ENCODE results near the gene TCF15.

DNA sequence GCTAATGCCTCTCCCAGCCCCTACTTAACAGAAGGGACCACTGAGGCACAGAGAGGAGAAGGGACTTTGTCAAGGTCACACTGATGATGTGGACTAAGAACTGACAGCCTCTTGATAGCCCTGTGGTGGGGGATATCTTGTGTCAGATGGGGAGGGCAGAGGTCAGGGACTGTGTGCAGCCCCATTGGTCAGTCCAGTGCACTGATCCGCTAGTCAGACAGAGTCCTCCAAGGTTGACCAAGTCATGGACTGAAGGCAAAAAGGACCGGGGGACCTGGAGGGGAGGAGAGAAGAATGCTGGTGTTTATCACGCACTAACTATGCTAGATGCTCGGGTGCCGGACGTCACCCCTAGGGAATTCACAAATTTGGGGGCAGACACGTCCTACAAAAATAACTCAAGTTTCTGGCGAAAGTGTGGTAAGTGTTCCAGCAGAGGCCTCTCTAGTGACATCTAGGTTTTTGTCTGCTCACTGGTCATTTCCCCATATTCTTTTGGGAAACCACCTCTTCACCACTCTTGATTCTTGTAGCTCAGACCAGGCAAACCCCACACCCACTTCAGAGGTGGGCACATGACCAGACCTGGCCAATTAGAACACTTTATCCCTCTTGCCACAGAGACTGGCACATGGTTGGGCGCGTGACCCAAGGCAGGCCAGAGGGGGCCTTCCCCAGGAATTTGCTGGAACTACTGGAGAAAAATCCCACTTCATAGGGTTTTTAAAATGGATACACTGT is 21.0 kb downstream of the TCF15 start:
- no peak for TF ChIP-seq SIN3A (IDR thresholded peaks at IDR 0.05; ENCODE audit: borderline replicate concordance, insufficient read depth, low read length)
- TF ChIP-seq TAF1 (IDR thresholded peaks at IDR 0.05; ENCODE audit: borderline replicate concordance, insufficient read depth, low read length), result no peak
- TF ChIP-seq POLR2AphosphoS5 (IDR thresholded peaks at IDR 0.05; ENCODE audit: low read depth, low read length), result no peak
- TF ChIP-seq, protein P1, sequence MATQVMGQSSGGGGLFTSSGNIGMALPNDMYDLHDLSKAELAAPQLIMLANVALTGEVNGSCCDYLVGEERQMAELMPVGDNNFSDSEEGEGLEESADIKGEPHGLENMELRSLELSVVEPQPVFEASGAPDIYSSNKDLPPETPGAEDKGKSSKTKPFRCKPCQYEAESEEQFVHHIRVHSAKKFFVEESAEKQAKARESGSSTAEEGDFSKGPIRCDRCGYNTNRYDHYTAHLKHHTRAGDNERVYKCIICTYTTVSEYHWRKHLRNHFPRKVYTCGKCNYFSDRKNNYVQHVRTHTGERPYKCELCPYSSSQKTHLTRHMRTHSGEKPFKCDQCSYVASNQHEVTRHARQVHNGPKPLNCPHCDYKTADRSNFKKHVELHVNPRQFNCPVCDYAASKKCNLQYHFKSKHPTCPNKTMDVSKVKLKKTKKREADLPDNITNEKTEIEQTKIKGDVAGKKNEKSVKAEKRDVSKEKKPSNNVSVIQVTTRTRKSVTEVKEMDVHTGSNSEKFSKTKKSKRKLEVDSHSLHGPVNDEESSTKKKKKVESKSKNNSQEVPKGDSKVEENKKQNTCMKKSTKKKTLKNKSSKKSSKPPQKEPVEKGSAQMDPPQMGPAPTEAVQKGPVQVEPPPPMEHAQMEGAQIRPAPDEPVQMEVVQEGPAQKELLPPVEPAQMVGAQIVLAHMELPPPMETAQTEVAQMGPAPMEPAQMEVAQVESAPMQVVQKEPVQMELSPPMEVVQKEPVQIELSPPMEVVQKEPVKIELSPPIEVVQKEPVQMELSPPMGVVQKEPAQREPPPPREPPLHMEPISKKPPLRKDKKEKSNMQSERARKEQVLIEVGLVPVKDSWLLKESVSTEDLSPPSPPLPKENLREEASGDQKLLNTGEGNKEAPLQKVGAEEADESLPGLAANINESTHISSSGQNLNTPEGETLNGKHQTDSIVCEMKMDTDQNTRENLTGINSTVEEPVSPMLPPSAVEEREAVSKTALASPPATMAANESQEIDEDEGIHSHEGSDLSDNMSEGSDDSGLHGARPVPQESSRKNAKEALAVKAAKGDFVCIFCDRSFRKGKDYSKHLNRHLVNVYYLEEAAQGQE (IDR thresholded peaks at IDR 0.05; ENCODE audit: insufficient read depth in 1 of 2, low read depth in 2 of 2, low read length in 2 of 2), result no peak

All from PFSK-1 (cell line).